ENCODE measurements around the gene CDH24.
"Not testable (repeated sequence)": the region's sequence is repeated elsewhere in the genome, so short reads cannot be mapped to it uniquely, and the experiment has no call there.

Gene CDH24

DNA sequence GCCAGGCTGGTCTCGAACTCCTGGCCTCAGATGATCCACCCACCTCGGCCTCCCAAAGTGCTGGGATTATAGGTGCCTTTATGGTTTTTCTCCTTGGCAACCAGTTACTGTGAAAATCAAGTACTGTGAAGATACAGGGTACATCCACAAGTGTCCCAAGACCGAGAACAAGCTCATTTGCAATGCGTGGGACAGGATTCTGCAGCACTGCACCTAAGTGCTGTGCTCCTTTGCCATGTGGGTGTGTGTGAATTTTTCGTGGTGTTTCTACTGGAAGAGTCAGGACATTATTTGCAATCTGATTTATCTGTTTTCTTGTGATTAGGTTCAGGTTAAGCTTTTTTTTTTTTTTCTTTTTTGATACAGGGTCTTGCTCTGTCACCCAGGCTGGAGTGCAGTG lies 40.2 kb downstream of the CDH24 start:
- no peak for TF ChIP-seq CTCF (IDR thresholded peaks at IDR 0.05; ENCODE audit: control insufficient read depth, extremely low read depth, insufficient read depth)
- no peak overlapping the region for H3K4me3 ChIP-seq (ENCODE audit: low read depth, low read length)
- no peak for DNase-seq (ENCODE audit: low read depth)

GRCh38 chr14:23015618-23016017 lies 41.7 kb downstream of the CDH24 start:
- TF ChIP-seq CTCF (IDR thresholded peaks at IDR 0.05; ENCODE audit: control insufficient read depth, extremely low read depth, insufficient read depth): no peak
- DNase-seq (ENCODE audit: low read depth): no peak
- no peak overlapping the region for H3K4me3 ChIP-seq (ENCODE audit: low read depth, low read length)

DNA sequence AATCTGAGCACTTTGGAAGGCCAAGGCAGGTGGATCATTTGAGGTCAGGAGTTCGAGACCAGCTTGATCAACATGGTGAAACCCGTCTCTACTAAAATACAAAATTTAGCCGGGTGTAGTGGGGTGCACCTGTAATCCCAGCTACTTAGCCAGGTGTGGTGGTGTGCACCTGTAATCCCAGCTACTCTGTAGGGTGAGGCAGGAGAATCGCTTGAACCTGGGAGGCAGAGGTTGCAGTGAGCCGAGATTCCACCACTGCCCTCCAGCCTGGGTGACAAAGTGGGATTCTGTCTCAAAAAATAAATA lies 43.6 kb downstream of the CDH24 start:
- DNase-seq (ENCODE audit: low read depth); H3K4me3 ChIP-seq (ENCODE audit: low read depth, low read length): not testable (repeated sequence)

GRCh38 chr14:23013054-23013748 lies 44.1 kb downstream of the CDH24 start:
- no peak for TF ChIP-seq CTCF (IDR thresholded peaks at IDR 0.05; ENCODE audit: control insufficient read depth, extremely low read depth, insufficient read depth)
- H3K4me3 ChIP-seq (ENCODE audit: low read depth, low read length): no peak overlapping the region
- no peak for DNase-seq (ENCODE audit: low read depth)

- H3K4me3 ChIP-seq (ENCODE audit: low read depth, low read length): peak within 1 kb of the TSS; percentile 51
- no peak for TF ChIP-seq CTCF (IDR thresholded peaks at IDR 0.05; ENCODE audit: control insufficient read depth, extremely low read depth, insufficient read depth)
- DNase-seq (ENCODE audit: low read depth): no peak
Observed at GRCh38 chr14:23009939-23010726, 47.2 kb downstream of the CDH24 start, which contains the start of gene C14orf93. Gene C14orf93 (minus strand): TSS chr14:23010143. CDS start chr14:22999023, 11,120 bp downstream.

GRCh38 chr14:23009483-23009938 lies 47.8 kb downstream of the CDH24 start:
- no peak for DNase-seq (ENCODE audit: low read depth)
- no peak for TF ChIP-seq CTCF (IDR thresholded peaks at IDR 0.05; ENCODE audit: control insufficient read depth, extremely low read depth, insufficient read depth)
- H3K4me3 ChIP-seq (ENCODE audit: low read depth, low read length): peak overlapping the region; percentile 51

GRCh38 chr14:23008831-23009230 lies 48.5 kb downstream of the CDH24 start:
- TF ChIP-seq CTCF (IDR thresholded peaks at IDR 0.05; ENCODE audit: control insufficient read depth, extremely low read depth, insufficient read depth): no peak
- H3K4me3 ChIP-seq (ENCODE audit: low read depth, low read length): no peak overlapping the region
- DNase-seq (ENCODE audit: low read depth): peak; percentile 75

Data from LNCaP clone FGC (cell line).